SH-SY5Y (cell line): ENCODE results near the gene BLOC1S4.

ENCODE experiments used
- GATA2 ChIP-seq: IDR thresholded peaks from 2 replicates; pipeline ENCODE4 v1.6.1; 2011; ENCODE audit warnings: mild to moderate bottlenecking, low read depth, low read length
- GATA3 ChIP-seq: IDR thresholded peaks from 2 replicates; pipeline ENCODE4 v1.6.1; 2011; ENCODE audit warnings: low read depth, mild to moderate bottlenecking, low read length, moderate library complexity

Gene BLOC1S4, protein sequence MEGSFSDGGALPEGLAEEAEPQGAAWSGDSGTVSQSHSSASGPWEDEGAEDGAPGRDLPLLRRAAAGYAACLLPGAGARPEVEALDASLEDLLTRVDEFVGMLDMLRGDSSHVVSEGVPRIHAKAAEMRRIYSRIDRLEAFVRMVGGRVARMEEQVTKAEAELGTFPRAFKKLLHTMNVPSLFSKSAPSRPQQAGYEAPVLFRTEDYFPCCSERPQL

DNA sequence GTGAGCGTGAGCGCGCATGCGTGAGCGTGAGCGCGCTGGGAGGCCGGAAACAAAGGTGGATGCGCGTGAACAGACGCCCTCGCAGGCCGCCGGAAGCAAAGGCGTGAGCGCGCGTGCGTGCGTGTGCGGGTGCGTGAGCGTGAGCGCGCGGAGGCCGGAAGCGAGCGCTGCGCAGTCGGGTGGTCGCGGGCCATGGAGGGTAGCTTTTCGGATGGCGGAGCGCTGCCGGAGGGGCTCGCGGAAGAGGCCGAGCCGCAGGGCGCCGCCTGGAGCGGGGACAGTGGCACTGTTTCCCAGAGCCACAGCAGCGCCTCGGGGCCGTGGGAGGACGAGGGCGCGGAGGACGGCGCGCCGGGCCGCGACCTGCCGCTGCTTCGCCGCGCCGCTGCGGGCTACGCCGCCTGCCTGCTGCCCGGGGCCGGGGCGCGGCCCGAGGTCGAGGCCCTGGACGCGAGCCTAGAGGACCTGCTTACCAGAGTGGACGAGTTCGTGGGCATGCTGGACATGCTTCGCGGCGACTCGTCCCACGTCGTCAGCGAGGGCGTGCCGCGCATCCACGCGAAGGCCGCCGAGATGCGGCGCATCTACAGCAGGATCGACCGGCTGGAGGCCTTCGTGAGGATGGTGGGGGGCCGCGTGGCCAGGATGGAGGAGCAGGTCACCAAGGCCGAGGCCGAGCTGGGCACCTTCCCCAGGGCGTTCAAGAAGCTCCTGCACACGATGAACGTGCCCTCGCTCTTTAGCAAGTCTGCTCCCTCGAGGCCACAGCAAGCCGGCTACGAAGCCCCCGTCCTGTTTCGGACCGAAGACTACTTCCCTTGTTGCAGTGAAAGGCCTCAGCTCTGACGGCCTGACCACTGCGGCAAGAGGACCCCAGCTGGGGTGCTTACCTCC lies at the start of gene BLOC1S4:
Gene BLOC1S4, plus strand, starts transcription at position 157 of the 894 bp plus-strand sequence. Its CDS starts 36 bp downstream, at position 193.
- TF ChIP-seq GATA3 = no peak
- TF ChIP-seq GATA2 = no peak; the same call in 1 of the 2 replicates

DNA sequence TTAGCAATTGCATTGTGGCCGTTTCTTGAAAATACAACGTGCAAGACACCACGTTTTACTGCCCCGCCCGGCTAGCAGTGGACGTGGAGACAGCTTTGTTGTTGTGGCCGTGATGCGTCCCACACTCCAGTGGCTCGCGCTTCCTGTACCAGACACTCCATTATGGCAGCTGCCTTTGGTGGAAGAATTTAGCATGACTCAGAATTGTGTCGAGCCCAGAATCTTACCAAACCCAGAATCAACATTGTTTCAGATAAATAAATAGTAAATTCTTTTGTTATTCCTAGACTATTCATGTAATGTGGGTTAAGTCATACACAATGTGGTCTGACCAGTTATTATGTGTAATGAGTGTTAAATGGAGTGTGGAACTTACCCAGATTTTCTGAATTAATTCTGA lies 47.6 kb upstream of the BLOC1S4 start:
- no peak for TF ChIP-seq GATA2

DNA sequence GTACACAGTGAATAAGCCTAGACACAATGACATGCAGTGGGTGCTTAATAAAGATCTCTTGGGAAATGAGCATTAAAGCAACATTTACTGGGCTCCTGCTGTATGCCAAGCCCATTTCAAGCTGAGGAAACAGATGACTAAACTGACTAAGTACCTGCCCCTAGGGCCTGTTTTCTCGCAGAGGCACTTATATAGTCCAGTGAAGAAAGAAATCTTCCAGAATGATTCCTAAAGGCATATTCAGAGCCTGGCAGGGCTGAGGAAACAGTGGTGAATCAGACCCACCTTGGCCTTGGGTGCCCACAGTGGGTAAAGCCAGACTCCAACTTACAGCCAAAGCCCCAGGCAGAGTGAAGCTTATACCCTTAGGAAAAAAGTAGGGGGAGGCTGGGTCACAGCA lies 44.3 kb upstream of the BLOC1S4 start:
- no peak for TF ChIP-seq GATA2
- no peak for TF ChIP-seq GATA3

DNA sequence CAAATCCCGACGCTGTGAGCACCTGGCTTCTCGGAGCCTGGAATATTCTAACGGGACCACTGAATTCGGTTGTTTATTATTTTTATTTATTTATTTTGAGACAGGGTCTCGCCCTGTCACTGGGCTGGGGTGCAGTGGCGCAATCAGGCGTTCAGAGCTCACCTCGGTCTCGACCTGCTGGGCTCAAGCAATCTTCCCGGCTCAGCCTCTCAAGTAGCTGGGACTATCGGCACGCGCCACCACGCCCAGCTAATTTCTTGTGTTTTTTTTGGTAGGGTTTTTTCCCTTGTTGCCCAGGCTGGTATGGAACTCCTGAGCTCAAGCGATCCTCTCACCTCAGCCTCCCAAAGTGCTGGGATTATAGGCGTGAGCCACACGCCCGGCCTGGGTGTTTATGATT lies 43.8 kb upstream of the BLOC1S4 start:
- TF ChIP-seq GATA3 (no peak), GATA2 (no peak)

DNA sequence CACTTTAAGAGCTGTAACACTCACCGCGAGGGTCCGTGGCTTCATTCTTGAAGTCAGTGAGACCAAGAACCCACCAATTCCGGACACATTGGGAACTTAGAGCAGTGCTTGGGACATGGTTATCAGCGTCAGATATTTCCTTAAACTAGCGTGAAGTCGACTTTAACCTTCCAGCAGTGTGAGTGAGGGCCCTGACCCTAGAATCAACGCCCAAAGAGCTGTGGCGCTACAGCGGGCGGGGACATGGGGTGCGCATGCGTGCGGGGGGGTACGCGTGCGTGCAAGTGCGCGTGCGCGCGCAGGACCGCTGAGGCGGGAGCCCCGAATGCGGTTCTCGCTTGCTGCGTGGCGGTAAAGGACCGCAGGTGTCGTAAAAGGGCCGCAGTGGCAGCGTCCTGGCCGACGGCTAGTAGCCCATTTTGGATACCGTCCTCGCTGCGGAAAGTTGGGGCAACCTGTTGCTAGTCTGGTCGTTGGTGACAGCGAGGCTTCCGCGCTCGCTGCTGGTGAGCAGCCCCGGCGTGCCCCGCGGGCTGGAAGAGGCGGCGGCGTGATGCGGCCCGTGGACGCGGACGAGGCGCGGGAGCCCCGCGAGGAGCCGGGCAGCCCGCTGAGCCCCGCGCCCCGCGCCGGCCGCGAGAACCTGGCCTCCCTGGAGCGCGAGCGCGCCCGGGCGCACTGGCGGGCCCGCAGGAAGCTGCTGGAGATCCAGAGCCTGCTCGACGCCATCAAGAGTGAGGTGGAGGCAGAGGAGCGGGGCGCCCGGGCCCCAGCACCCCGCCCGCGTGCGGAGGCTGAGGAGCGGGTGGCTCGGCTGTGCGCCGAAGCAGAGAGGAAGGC lies 42.1 kb upstream of the BLOC1S4 start:
- TF ChIP-seq GATA2 (no peak), GATA3 (no peak)

DNA sequence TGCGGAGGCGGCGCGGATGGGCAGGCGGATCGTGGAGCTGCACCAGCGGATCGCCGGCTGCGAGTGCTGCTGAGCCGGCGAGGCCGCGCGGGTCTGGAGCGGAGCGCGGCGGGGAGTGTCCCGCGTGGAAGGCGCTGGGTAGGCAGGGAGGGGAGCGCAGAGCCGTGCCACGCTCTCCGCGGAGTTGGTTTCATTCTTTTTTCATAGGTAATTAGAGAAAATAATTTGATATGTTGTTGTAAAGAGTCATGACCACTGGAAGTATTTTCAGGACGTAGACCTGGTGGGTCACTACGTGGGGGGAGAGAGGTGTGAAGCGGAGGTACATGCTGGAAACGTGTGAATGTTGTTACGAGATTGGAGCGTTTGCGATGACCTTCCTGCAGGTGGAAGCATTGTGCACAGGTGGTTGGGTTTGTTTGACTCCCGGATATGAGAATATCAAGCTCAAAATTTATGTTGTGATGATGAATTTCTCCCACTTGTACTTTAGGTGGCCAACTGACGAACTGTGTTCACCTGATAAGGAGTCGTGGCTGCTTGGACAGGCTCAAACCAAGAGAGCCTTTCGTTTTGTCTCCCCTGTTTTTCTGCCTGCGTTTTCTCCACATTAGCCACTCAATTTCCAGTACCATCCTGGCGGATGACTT lies 41.3 kb upstream of the BLOC1S4 start:
- no peak for TF ChIP-seq GATA2

DNA sequence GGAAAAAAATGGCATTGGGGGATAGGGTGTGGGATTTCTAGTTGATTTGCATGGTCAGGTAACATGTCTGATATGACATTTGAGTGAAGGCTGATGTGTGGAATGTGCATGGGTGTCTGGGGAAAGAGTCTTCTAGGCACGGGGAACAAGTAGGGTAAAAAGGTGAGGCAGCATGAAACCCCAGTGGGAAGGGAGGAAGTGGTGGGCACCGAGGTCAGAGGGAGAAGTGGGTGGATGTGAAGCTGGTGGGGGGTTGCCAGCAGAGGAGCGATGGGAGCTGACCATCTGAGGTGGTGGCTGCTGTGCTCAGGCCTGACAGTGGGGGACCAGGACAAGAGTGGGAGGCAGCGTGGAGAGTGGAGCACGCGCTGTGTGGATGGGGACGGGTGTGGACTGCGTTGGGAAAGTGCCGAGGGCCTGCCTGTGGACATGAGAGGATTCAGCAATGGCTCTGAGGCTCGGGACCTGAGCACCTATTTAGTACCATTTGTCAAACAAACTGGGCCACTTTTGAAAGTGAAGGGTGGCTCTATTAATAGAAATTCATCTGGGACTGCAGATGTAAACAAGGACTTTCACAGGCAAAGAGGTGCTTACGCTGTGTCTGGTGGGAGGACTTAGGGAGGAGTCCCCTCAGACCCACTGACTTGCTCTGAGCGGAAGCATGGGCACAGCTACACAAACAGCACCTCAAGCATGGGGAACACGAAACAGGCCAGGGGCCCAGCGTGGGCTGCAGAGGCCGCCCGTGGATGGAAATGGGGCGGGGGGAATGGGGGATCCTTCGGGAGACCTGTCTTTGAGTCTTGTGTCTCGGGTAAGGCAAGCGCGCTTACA lies 39.0 kb upstream of the BLOC1S4 start:
- TF ChIP-seq GATA3 (no peak), GATA2 (no peak)

DNA sequence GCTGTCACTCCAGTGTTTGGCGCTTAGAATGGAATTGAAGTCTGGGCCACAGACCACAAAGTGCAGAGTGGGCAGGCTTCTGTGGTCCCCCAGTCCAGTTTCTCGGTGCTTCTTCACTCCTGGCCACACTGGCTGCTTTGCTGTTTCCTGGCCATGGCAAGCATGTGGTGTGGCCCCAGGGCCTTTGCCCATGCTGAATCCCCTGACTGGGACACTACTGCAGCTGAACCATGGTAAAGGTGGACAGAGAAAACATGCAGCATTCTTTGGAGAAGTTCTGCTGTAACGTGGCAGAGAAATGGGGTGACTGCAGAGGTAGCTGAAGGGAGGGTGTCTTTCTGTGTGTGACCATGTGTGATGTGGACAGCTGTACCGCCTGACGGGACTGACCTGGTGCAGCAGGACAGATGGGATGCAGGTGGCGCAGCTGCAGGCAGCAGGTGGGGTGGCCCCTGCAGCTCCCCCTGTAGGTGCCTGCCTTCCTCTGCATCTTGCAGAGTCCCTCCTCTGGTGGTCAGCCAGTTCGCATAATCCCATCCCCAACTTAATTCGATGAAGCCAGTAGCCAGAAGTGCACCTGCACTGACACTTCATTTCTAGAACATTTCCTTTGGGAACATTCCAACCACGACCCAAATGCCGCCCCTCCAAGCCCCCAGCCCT lies 35.5 kb upstream of the BLOC1S4 start:
- TF ChIP-seq GATA2 (no peak), GATA3 (no peak)

DNA sequence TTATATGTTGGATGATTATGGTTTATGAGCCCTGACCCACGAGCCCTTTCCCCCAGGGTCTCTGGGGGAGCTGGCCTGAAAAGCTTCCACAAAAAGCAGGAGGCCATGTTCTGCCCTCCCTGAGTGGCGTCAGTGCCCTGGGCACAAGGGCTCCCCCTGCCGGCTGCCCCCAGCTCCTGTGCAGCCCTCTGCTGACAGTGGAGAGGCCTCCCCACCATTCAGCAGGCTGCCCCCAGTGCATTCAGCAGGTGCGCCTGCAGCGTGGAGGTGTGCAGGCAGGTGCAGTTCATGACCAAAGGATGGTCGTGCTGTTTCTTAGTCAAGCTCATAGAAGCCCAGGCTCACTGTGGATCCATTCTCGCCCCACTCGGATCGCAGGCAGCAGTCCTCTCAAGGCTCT lies 34.8 kb upstream of the BLOC1S4 start:
- TF ChIP-seq GATA3 = no peak

DNA sequence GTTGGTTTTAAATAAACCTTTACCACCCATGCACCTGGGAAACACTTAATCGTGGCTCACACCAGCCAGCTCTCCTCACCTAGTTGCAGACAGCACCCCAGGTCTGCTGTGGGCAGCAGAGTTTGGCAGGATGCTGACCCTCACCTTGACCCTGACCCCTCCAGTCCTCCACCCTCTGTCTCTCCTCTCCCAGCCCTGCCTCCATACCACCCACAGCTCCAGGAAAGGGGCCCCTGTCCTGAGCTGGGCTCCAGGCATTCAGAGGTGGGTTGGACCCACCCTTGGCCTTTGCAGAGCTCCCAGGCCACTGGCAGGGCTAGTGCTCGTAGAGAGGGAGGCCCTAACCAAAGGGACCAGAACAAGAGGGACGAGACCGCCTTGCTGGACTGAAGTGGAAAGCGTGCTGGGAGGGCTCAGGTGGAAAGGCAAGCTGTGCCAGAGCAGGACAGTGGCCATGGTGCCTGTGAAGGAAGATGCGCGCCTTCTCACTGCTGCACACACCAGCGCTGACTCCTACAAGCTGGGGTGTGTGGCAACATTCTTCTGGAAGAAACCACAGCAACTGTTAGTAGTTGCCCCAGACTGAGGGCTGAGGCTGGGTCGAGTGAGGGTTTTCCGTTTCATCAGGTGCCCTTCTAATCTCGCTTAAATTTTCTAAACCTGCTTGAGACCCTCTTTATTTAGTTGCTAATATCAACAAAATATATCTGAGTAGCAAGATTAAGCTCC lies 32.9 kb upstream of the BLOC1S4 start:
- no peak for TF ChIP-seq GATA2
- no peak for TF ChIP-seq GATA3

DNA sequence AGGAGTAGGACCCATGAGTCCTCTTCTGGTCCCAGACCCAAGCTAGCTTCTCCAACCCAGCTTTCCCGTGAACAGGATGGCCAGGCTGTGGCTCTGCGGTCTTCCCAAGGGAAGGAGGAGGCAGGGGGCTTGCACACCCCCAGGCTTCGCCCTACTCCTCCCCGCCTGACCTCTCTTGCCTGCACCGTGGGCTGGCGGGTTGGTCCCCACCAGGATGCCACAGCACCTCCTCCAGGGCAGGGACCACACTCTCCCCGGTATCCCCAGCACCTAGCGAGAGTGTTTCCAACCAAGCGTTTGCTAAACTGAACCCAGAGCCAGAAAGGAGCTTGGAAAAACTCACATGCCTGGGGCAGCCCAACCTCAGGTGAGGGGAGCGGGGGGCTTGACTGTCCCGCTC lies 31.3 kb upstream of the BLOC1S4 start:
- TF ChIP-seq GATA3 (no peak), GATA2 (no peak)

DNA sequence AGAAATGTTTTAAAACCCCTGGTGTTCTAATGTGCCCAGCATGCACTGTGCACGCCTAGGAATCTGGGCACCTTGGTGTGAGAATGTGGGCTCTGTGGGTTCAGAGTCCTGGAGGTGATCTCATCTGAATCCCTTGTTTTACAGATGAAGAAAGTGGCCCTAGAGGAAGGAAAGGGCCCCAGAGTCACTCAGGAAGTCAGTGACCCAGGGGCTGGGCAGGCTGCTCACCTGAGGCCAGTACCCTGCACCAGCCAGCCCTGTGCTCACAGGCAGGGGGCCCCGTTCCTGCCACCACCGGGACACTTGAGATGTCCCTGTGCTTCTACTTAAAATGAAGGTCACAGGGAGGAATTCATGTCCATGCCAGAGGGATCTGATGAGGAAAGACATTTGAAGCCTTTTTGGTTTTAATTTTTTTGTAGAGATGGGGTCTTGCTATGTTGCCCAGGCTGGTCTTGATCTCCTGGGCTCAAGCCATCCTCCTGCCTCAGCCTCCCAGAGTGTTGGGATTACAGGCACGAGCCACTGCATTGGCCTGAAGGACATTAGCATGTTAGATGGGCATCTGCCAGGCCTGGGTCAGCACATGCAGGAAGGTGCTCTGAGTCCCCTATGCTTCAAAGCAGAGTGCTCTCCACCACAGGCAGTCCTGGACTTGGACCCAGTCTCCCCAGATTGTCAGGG lies 29.7 kb upstream of the BLOC1S4 start:
- no peak for TF ChIP-seq GATA2
- TF ChIP-seq GATA3 = no peak
